SH-SY5Y (cell line): Measurements from ENCODE around the gene CRABP2.

Source experiments
- GATA2 ChIP-seq: IDR thresholded peaks from 2 replicates; pipeline ENCODE4 v1.6.1; 2011; ENCODE audit warnings: mild to moderate bottlenecking, low read depth, low read length
- GATA3 ChIP-seq: IDR thresholded peaks from 2 replicates; pipeline ENCODE4 v1.6.1; 2011; ENCODE audit warnings: low read depth, mild to moderate bottlenecking, low read length, moderate library complexity

The CRABP2 gene

GRCh38 chr1:156677616-156678596 lies 27.5 kb downstream of the CRABP2 start:
- no peak for TF ChIP-seq GATA2
- TF ChIP-seq GATA3: no peak

- TF ChIP-seq GATA2 (no peak), GATA3 (no peak)
These were observed 28.4 kb downstream of the CRABP2 start, which contains the start of gene NES for GRCh38 chr1:156676820-156677615. NES (minus strand) TSS chr1:156677407; CDS start chr1:156677264, 143 bp downstream.

GRCh38 chr1:156676114-156676819 lies 29.1 kb downstream of the CRABP2 start:
- TF ChIP-seq GATA2 (no peak), GATA3 (no peak)

- TF ChIP-seq GATA2: no peak
- TF ChIP-seq GATA3: no peak
These were observed 29.9 kb downstream of the CRABP2 start for GRCh38 chr1:156675210-156676113.

GRCh38 chr1:156673387-156674121 lies 31.8 kb downstream of the CRABP2 start:
- TF ChIP-seq GATA3: no peak
- no peak for TF ChIP-seq GATA2

GRCh38 chr1:156671804-156672203 lies 33.6 kb downstream of the CRABP2 start:
- TF ChIP-seq GATA3 (no peak), GATA2 (no peak)

GRCh38 chr1:156670791-156671190 lies 34.6 kb downstream of the CRABP2 start:
- no peak for TF ChIP-seq GATA2
- no peak for TF ChIP-seq GATA3

- TF ChIP-seq GATA2: no peak
- no peak for TF ChIP-seq GATA3
These were observed 35.0 kb downstream of the CRABP2 start for GRCh38 chr1:156670359-156670758.

GRCh38 chr1:156669794-156670193 lies 35.6 kb downstream of the CRABP2 start:
- TF ChIP-seq GATA3 (no peak), GATA2 (no peak)

GRCh38 chr1:156668801-156669637 lies 36.4 kb downstream of the CRABP2 start:
- TF ChIP-seq GATA2 (no peak), GATA3 (no peak)

- TF ChIP-seq GATA2 (no peak), GATA3 (no peak)
These were observed 37.2 kb downstream of the CRABP2 start for GRCh38 chr1:156667968-156668709.
